Right atrium auricular region (tissue), 2 donors: ENCODE measurements around the gene SPRED3. TPM values are rescaled to one million over a fixed set of nuclear protein-coding genes. Genes with fewer than 3 reads are reported as not detected.

Source experiments
- DNase-seq: peaks from one replicate; pipeline ENCODE4 v3.0.0-alpha.2; 2019; ENCODE audit warnings: low spot score
- H3K27ac ChIP-seq, 2 donors: fragments of 200-600 bp; sonication (generic); 1 replicate in 1 of 2; 2 replicates in 1 of 2; pipeline ENCODE4 v1.5.1; 2016 to 2019
- H3K27me3 ChIP-seq, 2 donors: fragments of 200-600 bp; sonication (generic); one replicate each; pipeline versions ENCODE4 v1.5.1 to v1.6.0; 2017 to 2019
- H3K36me3 ChIP-seq: fragments of 200-600 bp; sonication (generic); one replicate; pipeline ENCODE4 v1.5.1; 2016
- H3K4me1 ChIP-seq, 2 donors: fragments of 200-600 bp; sonication (generic); one replicate each; pipeline versions ENCODE4 v1.5.1 to v1.6.0; 2017 to 2019
- H3K4me3 ChIP-seq, 2 donors: fragments of 200-600 bp; sonication (generic); 1 replicate in 1 of 2; 2 replicates in 1 of 2; pipeline ENCODE4 v1.5.1; 2017 to 2019; ENCODE audit warnings: mild to moderate bottlenecking in 1 of 2, moderate library complexity in 1 of 2
- H3K9me3 ChIP-seq, 2 donors: fragments of 200-600 bp; sonication (generic); one replicate each; pipeline ENCODE4 v1.5.1; 2019
- total RNA-seq, 2 donors: library from RNA; depleted of rRNA; stranded (reverse); fragments of >200 nt; gene quantifications; one replicate each; pipeline ENCODE4 v1.1.0, GENCODE V29; 2016
- TF ChIP-seq, protein P1 (sequence below), 2 donors: fragments of 200-600 bp; sonication (generic); IDR thresholded peaks; one replicate each; pipeline ENCODE4 v1.5.1; 2019; ENCODE audit warnings: antibody characterized with exemption in 2 of 2

Gene SPRED3
- total RNA-seq, 2 donors from 2014 or later, result 0.56 to 0.67 TPM

DNA sequence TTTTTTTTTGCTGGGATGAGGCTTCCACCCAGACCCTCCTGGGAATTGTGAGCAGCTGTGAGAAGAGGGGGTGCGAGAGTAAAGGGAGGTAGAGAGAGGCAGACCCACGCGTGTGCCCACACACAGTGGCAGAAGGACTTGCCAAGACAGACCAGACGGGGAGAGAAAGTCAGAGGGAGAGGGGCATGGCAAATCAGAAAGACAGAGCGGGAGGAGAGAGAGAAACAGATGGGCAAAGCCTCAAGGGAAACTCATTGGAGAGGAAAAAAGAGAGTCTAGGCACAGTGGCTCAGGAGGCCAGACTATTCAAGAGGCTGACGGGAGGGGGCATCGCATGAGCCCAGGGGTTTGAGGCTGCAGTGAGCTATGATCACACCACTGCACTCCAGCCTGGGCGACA, 35.9 kb upstream of the SPRED3 start:
- DNase-seq, result no peak
- Histone ChIP-seq H3K27me3 (no peaks in the 10 kb centered on the region), H3K4me3 (no peak overlapping the region), H3K27ac (no peak overlapping the region), H3K36me3 (no peaks in the 10 kb centered on the region), H3K9me3 (no peaks in the 10 kb centered on the region), H3K4me1 (no peaks in the 10 kb centered on the region)
- TF ChIP-seq, protein P1, sequence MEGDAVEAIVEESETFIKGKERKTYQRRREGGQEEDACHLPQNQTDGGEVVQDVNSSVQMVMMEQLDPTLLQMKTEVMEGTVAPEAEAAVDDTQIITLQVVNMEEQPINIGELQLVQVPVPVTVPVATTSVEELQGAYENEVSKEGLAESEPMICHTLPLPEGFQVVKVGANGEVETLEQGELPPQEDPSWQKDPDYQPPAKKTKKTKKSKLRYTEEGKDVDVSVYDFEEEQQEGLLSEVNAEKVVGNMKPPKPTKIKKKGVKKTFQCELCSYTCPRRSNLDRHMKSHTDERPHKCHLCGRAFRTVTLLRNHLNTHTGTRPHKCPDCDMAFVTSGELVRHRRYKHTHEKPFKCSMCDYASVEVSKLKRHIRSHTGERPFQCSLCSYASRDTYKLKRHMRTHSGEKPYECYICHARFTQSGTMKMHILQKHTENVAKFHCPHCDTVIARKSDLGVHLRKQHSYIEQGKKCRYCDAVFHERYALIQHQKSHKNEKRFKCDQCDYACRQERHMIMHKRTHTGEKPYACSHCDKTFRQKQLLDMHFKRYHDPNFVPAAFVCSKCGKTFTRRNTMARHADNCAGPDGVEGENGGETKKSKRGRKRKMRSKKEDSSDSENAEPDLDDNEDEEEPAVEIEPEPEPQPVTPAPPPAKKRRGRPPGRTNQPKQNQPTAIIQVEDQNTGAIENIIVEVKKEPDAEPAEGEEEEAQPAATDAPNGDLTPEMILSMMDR (IDR thresholded peaks at IDR 0.05), result no peak

DNA sequence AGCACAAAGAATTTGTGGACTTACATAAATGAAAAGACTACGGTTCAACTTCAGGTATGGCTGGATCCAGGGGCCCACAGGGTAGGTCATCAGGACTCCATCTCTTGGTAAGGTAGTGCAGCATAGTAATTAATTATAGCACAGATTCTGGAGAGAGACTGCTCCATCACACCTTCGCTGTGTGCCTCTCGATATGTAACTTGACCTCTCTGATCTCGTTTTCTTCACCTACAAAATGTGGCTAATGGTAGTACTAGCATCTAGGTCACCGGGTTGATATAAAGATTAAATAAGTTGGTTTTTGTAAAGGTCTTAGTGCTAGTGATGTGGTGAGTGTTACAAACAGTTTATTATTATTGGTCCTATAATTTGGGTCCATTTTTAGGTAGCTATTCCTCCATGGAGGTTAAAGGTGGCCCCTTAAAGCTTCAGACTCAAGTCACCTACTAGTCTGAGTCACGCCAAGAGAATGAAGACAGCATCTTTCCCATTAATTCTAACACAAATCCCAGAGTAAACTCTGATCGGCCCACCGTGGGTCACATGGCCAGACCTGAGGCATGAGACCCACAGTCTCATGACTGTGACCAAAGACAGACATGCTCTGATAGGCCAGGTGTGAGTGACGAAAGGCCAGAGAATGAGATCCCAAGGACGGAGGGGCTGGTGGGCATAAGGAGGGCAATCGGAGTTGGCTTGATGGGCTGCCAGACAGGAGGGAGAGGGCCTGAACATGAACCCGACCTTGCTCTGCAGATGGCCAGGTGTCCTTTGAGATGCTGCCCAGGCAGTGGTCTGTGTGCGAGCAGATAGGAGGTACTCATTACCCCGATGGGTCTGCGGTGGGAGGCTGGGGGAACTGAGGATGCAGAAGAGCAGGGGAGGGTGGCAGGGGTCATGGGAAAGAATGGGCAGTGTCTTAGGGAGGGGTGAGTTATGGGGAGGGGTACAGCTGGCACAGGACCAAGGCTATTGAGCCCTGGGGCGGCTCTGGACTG, 32.5 kb upstream of the SPRED3 start:
- no peaks in the 10 kb centered on the region for H3K27me3 ChIP-seq
- no peaks in the 10 kb centered on the region for H3K9me3 ChIP-seq
- no peak overlapping the region for H3K27ac ChIP-seq
- H3K4me3 ChIP-seq, result no peak overlapping the region
- no peaks in the 10 kb centered on the region for H3K36me3 ChIP-seq
- TF ChIP-seq, protein P1 (IDR thresholded peaks at IDR 0.05), result no peak
- DNase-seq, result no peak
- peaks cover 0 to 1% of the 10 kb centered on the region in 2 donors for H3K4me1 ChIP-seq

DNA sequence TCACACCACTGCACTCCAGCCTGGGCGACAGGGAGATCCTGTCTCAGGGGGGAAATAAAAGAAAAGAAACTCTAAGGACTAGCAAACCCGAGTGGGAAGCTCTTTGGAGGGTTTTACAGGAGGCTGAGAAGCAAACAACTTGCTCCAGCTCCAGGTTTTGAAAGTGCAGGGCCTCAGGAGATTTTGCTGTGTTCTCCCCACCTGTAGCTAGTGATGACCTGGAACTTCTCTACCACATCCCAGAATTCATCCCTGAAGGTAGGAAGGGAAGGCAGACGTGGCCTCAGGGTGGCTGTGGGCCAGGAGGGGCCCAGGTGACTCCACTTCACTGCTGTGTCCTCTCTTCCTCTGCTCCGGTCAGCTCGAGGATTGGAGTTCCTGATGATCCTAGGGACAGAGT, 30.4 kb upstream of the SPRED3 start:
- TF ChIP-seq, protein P1 (IDR thresholded peaks at IDR 0.05), result no peak
- H3K4me1 ChIP-seq, result peaks cover 0 to 21% of the 10 kb centered on the region in 2 donors
- no peaks in the 10 kb centered on the region for H3K27me3 ChIP-seq
- DNase-seq, result no peak
- no peaks in the 10 kb centered on the region for H3K9me3 ChIP-seq
- no peak overlapping the region for H3K4me3 ChIP-seq
- no peaks in the 10 kb centered on the region for H3K36me3 ChIP-seq
- no peak overlapping the region for H3K27ac ChIP-seq

DNA sequence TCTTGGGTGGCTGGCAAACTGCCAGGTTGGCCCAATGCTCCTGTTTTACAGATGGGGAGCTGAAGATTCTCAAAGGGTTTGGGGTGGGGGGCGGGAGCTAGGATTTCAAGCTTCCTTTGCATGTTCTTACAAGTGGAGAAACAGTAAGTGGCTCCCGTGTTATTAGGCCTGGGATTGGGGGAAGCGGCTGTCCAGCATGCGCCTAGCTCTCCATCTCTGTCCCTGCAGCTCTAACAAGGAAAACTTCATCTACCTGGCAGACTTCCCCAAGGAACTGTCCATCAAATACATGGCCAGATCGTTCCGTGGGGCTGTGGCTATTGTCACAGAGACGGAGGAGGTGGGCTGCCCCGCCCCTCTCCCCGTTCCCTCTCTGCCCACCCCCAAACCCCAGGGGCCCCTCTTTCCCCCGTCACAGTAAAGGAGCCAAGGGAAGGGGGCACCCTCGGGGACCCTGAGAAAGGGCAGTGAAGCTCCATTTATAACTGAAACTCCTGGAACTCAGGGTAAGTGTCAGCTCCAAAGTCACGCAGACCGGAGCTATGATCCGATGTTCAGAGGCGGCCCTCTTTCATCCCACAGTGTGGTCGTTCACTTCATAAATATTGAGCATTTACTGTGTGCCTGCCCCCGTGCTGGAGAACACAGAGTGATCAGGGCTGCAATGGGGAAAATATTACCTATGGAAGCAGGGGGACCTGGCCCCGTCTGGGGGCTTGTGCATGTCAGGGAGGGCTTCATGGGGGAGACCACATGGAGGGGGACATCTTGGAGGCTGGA, 29.1 kb upstream of the SPRED3 start:
- TF ChIP-seq, protein P1 (IDR thresholded peaks at IDR 0.05), result no peak
- Histone ChIP-seq H3K4me3 (no peak overlapping the region), H3K4me1 (peaks cover 0 to 21% of the 10 kb centered on the region in 2 donors), H3K27ac (no peak overlapping the region), H3K9me3 (no peaks in the 10 kb centered on the region), H3K27me3 (no peaks in the 10 kb centered on the region), H3K36me3 (no peaks in the 10 kb centered on the region)
- no peak for DNase-seq

DNA sequence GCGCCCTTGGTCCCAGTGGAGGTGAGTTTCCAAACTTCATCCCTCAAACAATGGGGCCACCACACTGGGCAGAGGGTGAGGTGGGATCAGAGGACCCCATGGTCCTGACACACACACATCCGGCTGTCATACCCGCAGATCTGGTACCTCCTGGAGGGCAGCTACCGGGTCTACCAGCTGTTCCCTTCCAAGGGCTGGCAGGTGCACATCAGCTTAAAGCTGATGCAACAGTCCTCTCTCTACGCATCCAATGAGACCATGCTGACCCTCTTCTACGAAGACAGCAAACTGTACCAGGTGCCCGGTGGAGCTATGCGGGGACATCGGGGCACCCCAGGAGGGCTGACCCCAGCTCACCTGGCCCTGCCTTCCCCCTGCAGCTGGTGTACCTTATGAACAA, 28.1 kb upstream of the SPRED3 start:
- Histone ChIP-seq H3K27me3 (no peaks in the 10 kb centered on the region), H3K4me1 (peaks cover 0 to 21% of the 10 kb centered on the region in 2 donors), H3K36me3 (no peaks in the 10 kb centered on the region), H3K4me3 (no peak overlapping the region), H3K9me3 (no peaks in the 10 kb centered on the region), H3K27ac (no peak overlapping the region)
- no peak for DNase-seq
- TF ChIP-seq, protein P1 (IDR thresholded peaks at IDR 0.05), result no peak
